Measurements from ENCODE around the gene PARN.
"Not testable (repeated sequence)": the region's sequence is repeated elsewhere in the genome, so short reads cannot be mapped to it uniquely, and the experiment has no call there.

DNA sequence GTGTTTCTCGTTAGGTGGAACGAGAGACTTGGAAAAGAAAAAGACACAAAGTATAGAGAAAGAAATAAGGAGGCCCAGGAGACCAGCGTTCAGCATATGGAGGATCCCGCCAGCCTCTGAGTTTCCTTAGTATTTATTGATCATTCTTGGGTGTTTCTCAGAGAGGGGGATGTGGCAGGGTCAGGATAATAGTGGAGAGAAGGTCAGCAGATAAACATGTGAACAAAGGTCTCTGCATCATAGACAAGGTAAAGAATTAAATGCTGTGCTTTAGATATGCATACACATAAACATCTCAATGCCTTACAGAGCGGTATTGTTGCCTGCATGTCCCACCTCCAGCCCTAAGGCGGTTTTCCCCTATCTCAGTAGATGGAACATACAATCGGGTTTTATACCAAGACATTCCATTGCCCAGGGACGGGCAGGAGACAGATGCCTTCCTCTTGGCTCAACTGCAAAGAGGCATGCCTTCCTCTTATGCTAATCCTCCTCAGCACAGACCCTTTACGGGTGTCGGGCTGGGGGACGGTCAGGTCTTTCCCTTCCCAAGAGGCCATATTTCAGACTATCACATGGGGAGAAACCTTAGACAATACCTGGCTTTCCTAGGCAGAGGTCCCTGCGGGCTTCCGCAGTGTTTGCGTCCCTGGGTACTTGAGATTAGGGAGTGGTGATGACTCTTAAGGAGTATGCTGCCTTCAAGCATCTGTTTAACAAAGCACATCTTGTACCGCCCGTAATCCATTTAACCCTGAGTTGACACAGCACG is 6.3 kb upstream of the PARN start:
- TF ChIP-seq, protein P1, sequence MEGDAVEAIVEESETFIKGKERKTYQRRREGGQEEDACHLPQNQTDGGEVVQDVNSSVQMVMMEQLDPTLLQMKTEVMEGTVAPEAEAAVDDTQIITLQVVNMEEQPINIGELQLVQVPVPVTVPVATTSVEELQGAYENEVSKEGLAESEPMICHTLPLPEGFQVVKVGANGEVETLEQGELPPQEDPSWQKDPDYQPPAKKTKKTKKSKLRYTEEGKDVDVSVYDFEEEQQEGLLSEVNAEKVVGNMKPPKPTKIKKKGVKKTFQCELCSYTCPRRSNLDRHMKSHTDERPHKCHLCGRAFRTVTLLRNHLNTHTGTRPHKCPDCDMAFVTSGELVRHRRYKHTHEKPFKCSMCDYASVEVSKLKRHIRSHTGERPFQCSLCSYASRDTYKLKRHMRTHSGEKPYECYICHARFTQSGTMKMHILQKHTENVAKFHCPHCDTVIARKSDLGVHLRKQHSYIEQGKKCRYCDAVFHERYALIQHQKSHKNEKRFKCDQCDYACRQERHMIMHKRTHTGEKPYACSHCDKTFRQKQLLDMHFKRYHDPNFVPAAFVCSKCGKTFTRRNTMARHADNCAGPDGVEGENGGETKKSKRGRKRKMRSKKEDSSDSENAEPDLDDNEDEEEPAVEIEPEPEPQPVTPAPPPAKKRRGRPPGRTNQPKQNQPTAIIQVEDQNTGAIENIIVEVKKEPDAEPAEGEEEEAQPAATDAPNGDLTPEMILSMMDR (IDR thresholded peaks at IDR 0.05; ENCODE audit: low read depth, low read length), result not testable (repeated sequence)
- TF ChIP-seq POLR2A (IDR thresholded peaks at IDR 0.05; ENCODE audit: extremely low read depth, insufficient read length), result not testable (repeated sequence)
- TF ChIP-seq, protein P2, sequence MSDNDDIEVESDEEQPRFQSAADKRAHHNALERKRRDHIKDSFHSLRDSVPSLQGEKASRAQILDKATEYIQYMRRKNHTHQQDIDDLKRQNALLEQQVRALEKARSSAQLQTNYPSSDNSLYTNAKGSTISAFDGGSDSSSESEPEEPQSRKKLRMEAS (IDR thresholded peaks at IDR 0.05; ENCODE audit: low read depth, low read length), result not testable (repeated sequence)
